ENCODE data around the gene PRX. TPM values are rescaled to one million over a fixed set of nuclear protein-coding genes. Genes with fewer than 3 reads are reported as not detected.

The PRX gene
- total and polyA plus RNA-seq, 9 of the 15 experiments (the other 6 are each of a cell fraction or from before 2014, with no cell fraction given), result 0.65 to 3.5 (median 1.7) TPM; not detected in 2

GRCh38 chr19:40348125-40348913 is 64.9 kb downstream of the PRX start, which contains the start of the genes C19orf47 and PLD3 (continued):
- TF ChIP-seq, protein P1, sequence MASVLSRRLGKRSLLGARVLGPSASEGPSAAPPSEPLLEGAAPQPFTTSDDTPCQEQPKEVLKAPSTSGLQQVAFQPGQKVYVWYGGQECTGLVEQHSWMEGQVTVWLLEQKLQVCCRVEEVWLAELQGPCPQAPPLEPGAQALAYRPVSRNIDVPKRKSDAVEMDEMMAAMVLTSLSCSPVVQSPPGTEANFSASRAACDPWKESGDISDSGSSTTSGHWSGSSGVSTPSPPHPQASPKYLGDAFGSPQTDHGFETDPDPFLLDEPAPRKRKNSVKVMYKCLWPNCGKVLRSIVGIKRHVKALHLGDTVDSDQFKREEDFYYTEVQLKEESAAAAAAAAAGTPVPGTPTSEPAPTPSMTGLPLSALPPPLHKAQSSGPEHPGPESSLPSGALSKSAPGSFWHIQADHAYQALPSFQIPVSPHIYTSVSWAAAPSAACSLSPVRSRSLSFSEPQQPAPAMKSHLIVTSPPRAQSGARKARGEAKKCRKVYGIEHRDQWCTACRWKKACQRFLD (CRISPR knock-in tag; IDR thresholded peaks at IDR 0.05), result peak; percentile 80
- TF ChIP-seq GABPB1 (CRISPR knock-in tag; IDR thresholded peaks at IDR 0.05), result peak; percentile 94
- TF ChIP-seq ERF (CRISPR knock-in tag; IDR thresholded peaks at IDR 0.05), result 0 out of 2 replicates have a peak, but pooled peaks have one; percentile 26
- TF ChIP-seq ZFX (CRISPR knock-in tag; IDR thresholded peaks at IDR 0.05), result peak; percentile 65
- TF ChIP-seq, protein P2, sequence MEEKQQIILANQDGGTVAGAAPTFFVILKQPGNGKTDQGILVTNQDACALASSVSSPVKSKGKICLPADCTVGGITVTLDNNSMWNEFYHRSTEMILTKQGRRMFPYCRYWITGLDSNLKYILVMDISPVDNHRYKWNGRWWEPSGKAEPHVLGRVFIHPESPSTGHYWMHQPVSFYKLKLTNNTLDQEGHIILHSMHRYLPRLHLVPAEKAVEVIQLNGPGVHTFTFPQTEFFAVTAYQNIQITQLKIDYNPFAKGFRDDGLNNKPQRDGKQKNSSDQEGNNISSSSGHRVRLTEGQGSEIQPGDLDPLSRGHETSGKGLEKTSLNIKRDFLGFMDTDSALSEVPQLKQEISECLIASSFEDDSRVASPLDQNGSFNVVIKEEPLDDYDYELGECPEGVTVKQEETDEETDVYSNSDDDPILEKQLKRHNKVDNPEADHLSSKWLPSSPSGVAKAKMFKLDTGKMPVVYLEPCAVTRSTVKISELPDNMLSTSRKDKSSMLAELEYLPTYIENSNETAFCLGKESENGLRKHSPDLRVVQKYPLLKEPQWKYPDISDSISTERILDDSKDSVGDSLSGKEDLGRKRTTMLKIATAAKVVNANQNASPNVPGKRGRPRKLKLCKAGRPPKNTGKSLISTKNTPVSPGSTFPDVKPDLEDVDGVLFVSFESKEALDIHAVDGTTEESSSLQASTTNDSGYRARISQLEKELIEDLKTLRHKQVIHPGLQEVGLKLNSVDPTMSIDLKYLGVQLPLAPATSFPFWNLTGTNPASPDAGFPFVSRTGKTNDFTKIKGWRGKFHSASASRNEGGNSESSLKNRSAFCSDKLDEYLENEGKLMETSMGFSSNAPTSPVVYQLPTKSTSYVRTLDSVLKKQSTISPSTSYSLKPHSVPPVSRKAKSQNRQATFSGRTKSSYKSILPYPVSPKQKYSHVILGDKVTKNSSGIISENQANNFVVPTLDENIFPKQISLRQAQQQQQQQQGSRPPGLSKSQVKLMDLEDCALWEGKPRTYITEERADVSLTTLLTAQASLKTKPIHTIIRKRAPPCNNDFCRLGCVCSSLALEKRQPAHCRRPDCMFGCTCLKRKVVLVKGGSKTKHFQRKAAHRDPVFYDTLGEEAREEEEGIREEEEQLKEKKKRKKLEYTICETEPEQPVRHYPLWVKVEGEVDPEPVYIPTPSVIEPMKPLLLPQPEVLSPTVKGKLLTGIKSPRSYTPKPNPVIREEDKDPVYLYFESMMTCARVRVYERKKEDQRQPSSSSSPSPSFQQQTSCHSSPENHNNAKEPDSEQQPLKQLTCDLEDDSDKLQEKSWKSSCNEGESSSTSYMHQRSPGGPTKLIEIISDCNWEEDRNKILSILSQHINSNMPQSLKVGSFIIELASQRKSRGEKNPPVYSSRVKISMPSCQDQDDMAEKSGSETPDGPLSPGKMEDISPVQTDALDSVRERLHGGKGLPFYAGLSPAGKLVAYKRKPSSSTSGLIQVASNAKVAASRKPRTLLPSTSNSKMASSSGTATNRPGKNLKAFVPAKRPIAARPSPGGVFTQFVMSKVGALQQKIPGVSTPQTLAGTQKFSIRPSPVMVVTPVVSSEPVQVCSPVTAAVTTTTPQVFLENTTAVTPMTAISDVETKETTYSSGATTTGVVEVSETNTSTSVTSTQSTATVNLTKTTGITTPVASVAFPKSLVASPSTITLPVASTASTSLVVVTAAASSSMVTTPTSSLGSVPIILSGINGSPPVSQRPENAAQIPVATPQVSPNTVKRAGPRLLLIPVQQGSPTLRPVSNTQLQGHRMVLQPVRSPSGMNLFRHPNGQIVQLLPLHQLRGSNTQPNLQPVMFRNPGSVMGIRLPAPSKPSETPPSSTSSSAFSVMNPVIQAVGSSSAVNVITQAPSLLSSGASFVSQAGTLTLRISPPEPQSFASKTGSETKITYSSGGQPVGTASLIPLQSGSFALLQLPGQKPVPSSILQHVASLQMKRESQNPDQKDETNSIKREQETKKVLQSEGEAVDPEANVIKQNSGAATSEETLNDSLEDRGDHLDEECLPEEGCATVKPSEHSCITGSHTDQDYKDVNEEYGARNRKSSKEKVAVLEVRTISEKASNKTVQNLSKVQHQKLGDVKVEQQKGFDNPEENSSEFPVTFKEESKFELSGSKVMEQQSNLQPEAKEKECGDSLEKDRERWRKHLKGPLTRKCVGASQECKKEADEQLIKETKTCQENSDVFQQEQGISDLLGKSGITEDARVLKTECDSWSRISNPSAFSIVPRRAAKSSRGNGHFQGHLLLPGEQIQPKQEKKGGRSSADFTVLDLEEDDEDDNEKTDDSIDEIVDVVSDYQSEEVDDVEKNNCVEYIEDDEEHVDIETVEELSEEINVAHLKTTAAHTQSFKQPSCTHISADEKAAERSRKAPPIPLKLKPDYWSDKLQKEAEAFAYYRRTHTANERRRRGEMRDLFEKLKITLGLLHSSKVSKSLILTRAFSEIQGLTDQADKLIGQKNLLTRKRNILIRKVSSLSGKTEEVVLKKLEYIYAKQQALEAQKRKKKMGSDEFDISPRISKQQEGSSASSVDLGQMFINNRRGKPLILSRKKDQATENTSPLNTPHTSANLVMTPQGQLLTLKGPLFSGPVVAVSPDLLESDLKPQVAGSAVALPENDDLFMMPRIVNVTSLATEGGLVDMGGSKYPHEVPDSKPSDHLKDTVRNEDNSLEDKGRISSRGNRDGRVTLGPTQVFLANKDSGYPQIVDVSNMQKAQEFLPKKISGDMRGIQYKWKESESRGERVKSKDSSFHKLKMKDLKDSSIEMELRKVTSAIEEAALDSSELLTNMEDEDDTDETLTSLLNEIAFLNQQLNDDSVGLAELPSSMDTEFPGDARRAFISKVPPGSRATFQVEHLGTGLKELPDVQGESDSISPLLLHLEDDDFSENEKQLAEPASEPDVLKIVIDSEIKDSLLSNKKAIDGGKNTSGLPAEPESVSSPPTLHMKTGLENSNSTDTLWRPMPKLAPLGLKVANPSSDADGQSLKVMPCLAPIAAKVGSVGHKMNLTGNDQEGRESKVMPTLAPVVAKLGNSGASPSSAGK (IDR thresholded peaks at IDR 0.05), result peak; percentile 60
